Measurements from ENCODE around the gene PCCA. TPM values are rescaled to one million over a fixed set of nuclear protein-coding genes. Genes with fewer than 3 reads are reported as not detected.

PCCA gene
- total and polyA plus RNA-seq, 2 of the 13 experiments (the other 11 are each of a cell fraction or from before 2014, with no cell fraction given) = 15.0 to 32.2 TPM

DNA sequence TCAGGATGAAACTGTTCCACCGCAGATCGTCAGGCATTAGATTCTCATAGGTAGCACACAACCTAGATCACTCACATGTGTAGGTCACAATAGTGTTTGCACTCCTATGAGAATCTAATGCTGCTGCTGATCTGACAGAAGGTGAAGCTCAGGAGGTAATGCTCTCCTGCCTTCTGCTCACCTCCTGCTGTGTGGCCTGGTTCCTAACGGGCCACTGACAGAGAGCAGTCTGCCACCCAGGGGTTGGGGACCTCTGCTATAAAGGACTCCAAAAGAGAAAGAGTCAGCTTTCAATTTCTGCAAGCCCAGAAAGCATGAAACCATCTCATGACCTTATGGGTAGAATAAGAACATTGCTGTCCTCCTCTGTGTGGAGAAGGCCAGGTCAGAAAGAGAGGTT lies 43.5 kb upstream of the PCCA start (continued):
- TF ChIP-seq, protein P1, sequence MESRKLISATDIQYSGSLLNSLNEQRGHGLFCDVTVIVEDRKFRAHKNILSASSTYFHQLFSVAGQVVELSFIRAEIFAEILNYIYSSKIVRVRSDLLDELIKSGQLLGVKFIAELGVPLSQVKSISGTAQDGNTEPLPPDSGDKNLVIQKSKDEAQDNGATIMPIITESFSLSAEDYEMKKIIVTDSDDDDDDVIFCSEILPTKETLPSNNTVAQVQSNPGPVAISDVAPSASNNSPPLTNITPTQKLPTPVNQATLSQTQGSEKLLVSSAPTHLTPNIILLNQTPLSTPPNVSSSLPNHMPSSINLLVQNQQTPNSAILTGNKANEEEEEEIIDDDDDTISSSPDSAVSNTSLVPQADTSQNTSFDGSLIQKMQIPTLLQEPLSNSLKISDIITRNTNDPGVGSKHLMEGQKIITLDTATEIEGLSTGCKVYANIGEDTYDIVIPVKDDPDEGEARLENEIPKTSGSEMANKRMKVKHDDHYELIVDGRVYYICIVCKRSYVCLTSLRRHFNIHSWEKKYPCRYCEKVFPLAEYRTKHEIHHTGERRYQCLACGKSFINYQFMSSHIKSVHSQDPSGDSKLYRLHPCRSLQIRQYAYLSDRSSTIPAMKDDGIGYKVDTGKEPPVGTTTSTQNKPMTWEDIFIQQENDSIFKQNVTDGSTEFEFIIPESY (CRISPR knock-in tag; IDR thresholded peaks at IDR 0.05) = no peak
- no peak for TF ChIP-seq MATR3 (CRISPR knock-in tag; IDR thresholded peaks at IDR 0.05)
- TF ChIP-seq RBFOX2 (IDR thresholded peaks at IDR 0.05; ENCODE audit: low read depth, low read length) = no peak
- no peak for TF ChIP-seq SIN3A (IDR thresholded peaks at IDR 0.05; ENCODE audit: borderline replicate concordance, low read depth, low read length)
- no peak for TF ChIP-seq HDAC2 (CRISPR knock-in tag; IDR thresholded peaks at IDR 0.05)
- TF ChIP-seq MZF1 (CRISPR knock-in tag; IDR thresholded peaks at IDR 0.05; ENCODE audit: borderline replicate concordance) = no peak

DNA sequence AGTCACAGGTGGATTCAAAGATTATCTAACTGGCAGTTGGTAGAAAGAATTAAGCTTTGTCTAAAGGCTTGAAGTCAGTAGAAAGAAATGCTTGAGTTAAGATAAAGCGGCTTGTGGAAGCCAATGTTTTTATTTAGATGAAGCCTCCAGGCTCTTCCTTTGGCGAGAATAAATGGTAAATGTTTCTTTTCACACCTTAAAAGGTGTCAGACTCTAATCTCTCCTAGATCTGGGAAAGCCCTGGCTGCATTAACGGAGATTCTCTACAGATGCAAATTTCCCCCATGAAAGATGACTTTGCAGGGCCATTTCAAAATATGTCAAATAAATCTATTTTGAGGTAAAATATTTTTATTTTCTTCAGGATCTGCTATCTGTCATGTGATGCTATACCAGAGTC lies 37.8 kb upstream of the PCCA start:
- POLR2A ChIA-PET = no interaction called here

More for the DNA sequence above, 37.8 kb upstream of the PCCA start:
- no TSS peak for BruUV-seq (replicated peaks)
- 76% methylated on average over 3 of the region's 3 CpGs for WGBS (ENCODE audit: low lambda C conversion rate)
- no peaks in the 10 kb centered on the region; a peak in 1 of 5 replicates for H3K27me3 ChIP-seq (ENCODE audit: control insufficient read depth in 1 of 2, insufficient read depth in 2 of 2, low read length in 2 of 2)
- CTCF ChIA-PET (ENCODE audit: low intra/inter-chr PET ratio, low total read pairs) = no interaction called here
- H3K4me3 ChIP-seq (replicated peaks in 1 of 3; ENCODE audit: insufficient read depth in 1 of 3, low read depth in 2 of 3, low read length in 3 of 3) = no peak overlapping the region
- H4K20me1 ChIP-seq (ENCODE audit: insufficient read depth, low read length) = no peaks in the 10 kb centered on the region
- no peak overlapping the region for H3K4me2 ChIP-seq (ENCODE audit: low read depth, low read length)
- no peak overlapping the region for H3K9ac ChIP-seq (ENCODE audit: insufficient read depth, low read depth, low read length)
- no peaks in the 10 kb centered on the region for H3K79me2 ChIP-seq (ENCODE audit: insufficient read depth, low read length)
- FAIRE-seq = no peak
- no peaks in the 10 kb centered on the region for H3K4me1 ChIP-seq (ENCODE audit: insufficient read depth, low read length)
- H3K36me3 ChIP-seq (replicated peaks in 1 of 2; ENCODE audit: control insufficient read depth in 1 of 2, insufficient read depth in 2 of 2, low read length in 2 of 2) = no peaks in the 10 kb centered on the region
- no peaks in the 10 kb centered on the region for H3K9me3 ChIP-seq (ENCODE audit: low read length)
- in situ Hi-C loops (cut with HindIII; ENCODE audit: extremely low pct_ligation_motif_present, low pct_unique_long_range_greater_than_20kb) = no loop called here
- DNase-seq (ENCODE audit: low spot score) = no peak
- intact Hi-C loops (cut with micrococcal nuclease; ENCODE audit: unreplicated experiment) = no loop called here
- H2AFZ ChIP-seq (ENCODE audit: low read length) = no peak overlapping the region
- H3K27ac ChIP-seq (ENCODE audit: extremely low read length, insufficient read depth, low read length) = no peak overlapping the region
- no peak for TF ChIP-seq ZBTB38 (CRISPR knock-in tag; IDR thresholded peaks at IDR 0.05)
- TF ChIP-seq ZNF670 (CRISPR knock-in tag; IDR thresholded peaks at IDR 0.05; ENCODE audit: borderline replicate concordance) = no peak
- no peak for TF ChIP-seq TMF1 (CRISPR knock-in tag; IDR thresholded peaks at IDR 0.05; ENCODE audit: low read depth)
- TF ChIP-seq ZNF329 (CRISPR knock-in tag; IDR thresholded peaks at IDR 0.05; ENCODE audit: low read depth) = no peak
- no peak for TF ChIP-seq GATAD2A (CRISPR knock-in tag; IDR thresholded peaks at IDR 0.05)
- TF ChIP-seq U2AF2 (IDR thresholded peaks at IDR 0.05; ENCODE audit: low read depth, low read length) = no peak
- TF ChIP-seq, protein P2, sequence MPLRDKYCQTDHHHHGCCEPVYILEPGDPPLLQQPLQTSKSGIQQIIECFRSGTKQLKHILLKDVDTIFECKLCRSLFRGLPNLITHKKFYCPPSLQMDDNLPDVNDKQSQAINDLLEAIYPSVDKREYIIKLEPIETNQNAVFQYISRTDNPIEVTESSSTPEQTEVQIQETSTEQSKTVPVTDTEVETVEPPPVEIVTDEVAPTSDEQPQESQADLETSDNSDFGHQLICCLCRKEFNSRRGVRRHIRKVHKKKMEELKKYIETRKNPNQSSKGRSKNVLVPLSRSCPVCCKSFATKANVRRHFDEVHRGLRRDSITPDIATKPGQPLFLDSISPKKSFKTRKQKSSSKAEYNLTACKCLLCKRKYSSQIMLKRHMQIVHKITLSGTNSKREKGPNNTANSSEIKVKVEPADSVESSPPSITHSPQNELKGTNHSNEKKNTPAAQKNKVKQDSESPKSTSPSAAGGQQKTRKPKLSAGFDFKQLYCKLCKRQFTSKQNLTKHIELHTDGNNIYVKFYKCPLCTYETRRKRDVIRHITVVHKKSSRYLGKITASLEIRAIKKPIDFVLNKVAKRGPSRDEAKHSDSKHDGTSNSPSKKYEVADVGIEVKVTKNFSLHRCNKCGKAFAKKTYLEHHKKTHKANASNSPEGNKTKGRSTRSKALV (CRISPR knock-in tag; IDR thresholded peaks at IDR 0.05) = no peak
- TF ChIP-seq MED8 (CRISPR knock-in tag; IDR thresholded peaks at IDR 0.05; ENCODE audit: insufficient replicate concordance) = no peak
- TF ChIP-seq ZNF333 (CRISPR knock-in tag; IDR thresholded peaks at IDR 0.05; ENCODE audit: borderline replicate concordance) = no peak
- TF ChIP-seq ZNF747 (CRISPR knock-in tag; IDR thresholded peaks at IDR 0.05; ENCODE audit: borderline replicate concordance) = no peak
- TF ChIP-seq MED1 (CRISPR knock-in tag; IDR thresholded peaks at IDR 0.05) = no peak
- no peak for TF ChIP-seq CEBPG (CRISPR knock-in tag; IDR thresholded peaks at IDR 0.05)
- TF ChIP-seq CHD2 (IDR thresholded peaks at IDR 0.05; ENCODE audit: low read depth, low read length) = no peak
- TF ChIP-seq MTA3 (CRISPR knock-in tag; IDR thresholded peaks at IDR 0.05) = no peak
- no peak for TF ChIP-seq ZNF790 (CRISPR knock-in tag; IDR thresholded peaks at IDR 0.05; ENCODE audit: borderline replicate concordance)
- no peak for TF ChIP-seq SMARCE1 (IDR thresholded peaks at IDR 0.05; ENCODE audit: borderline replicate concordance)
- ATAC-seq = no peak
